RCC 7860 (cell line): Measurements from ENCODE around the gene ZNF442.
"Not testable (repeated sequence)": the region's sequence is repeated elsewhere in the genome, so short reads cannot be mapped to it uniquely, and the experiment has no call there.

Experiments used
- DNase-seq: peaks from one replicate; pipeline ENCODE4 v3.0.0-alpha.2; 2015; ENCODE audit warnings: low spot score
- FAIRE-seq: peaks from 2 replicates; lab custom pipeline; 2012; peaks lifted over from hg19 to GRCh38; lab: Jason Lieb, UNC

The ZNF442 gene

DNA sequence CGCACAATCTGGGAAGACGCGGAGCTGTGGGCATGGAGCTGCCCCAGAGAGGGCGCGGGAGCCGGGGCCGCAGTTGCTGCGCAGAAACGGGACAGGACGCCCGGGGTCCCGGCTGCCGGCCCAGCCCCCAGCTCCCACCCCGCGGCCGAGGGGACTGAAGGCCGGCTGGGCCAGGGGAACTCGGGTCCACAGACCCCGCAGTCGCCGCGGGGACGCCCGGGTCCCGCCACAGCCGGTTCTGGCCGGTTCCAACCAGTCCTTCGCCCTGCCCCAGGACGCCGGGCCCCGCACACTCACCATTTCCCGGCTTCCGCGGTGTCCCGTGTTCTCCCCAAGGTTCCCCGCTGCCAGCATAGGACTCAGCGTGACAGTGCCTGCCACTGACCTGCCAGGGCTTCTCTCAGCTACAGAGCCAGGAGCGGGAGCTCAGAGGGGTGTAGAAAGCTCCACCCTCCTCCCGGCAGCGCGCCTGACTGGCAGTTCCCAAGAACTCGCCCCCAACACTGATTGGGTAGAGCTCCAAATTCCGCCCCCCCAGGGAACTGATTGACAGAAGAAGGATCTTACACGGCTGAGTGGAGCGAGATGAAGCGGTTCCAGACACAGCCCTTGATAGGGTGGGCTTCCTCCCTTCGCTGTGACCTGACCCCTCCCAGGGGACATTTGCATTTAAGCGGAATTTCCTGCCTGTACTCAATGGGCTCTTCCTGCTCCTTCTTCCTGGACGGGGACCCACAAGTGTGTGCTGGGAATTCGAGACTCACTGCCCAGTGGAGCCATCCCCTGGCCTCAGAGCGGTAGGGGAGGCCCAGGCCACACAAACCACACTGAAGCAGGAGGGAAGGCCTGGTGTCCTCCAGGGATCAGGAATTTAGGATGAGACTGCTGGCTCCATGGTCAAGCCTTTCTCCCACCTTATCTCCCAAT, at the start of gene ZNF442:
Gene ZNF442, minus strand, starts transcription at position 448 of the 927 bp plus-strand sequence. CDS start 2,052 bp downstream, outside the sequence.
- DNase-seq (peak; percentile 93), FAIRE-seq (peak; percentile 90)

DNA sequence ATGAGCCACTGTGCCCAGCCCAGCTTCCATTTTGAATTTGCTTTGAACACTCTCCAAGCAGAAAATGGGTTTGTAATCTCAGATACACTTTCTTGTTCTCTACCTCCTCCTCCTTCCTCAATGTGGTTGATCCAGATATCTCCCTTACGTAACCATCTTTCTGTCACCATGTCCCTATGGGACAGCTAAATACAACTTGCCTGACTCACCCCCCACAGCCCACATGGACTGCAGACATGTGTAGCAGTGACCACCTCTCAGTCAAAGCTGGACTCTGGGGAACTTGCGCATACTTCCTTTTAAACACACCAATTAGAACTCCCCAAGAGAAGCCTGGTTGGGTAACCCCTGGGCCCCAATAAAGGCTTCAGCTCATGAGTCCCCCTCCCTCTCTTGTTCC, 46.4 kb upstream of the ZNF442 start:
- no peak for FAIRE-seq
- no peak for DNase-seq

- peak; percentile 91 for FAIRE-seq
Observed at GRCh38 chr19:12400633-12401502, 35.4 kb upstream of the ZNF442 start, which contains the start of gene ZNF799. ZNF799 (minus strand) TSS chr19:12401271; CDS start chr19:12401070, 201 bp downstream.

DNA sequence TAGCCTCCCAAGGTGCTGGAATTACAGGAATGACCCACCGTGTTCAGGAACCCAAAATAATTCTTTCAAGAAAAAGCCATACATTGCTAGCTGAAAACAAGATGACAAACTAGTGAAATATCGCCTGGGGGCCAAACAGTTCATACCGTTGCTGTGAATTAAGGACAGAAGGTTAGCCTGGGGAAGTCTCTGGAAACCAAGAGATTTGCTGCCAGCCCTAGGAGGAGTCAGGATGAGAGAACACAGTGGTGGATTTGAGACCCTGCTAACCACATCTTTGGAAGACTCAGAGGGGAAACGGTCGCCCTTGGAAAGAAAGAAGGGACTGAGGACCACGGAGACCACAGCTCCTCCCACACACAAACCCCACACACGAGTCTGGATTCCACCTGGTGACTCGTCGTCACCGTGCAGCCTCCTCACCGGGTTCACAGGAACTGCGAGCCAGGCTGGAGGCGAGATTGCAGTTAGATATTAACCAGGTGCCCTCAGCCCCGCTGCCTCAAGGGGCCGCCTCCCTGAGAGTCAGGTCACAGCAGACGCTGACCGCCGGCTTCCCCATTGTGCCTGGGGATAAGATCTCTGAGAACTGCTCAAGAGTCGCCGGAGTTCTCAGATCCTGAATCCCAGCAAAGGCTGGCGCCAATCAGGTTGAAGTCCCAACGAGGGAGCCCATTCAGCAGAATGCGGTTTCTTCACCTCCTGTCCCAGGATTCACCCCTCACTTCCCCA, 34.6 kb upstream of the ZNF442 start:
- DNase-seq: peak; percentile 36
- peak; percentile 96 for FAIRE-seq

More at GRCh38 chr19:12400633-12401502, 35.4 kb upstream of the ZNF442 start, which contains the start of gene ZNF799:
- DNase-seq: peak; percentile 96

DNA sequence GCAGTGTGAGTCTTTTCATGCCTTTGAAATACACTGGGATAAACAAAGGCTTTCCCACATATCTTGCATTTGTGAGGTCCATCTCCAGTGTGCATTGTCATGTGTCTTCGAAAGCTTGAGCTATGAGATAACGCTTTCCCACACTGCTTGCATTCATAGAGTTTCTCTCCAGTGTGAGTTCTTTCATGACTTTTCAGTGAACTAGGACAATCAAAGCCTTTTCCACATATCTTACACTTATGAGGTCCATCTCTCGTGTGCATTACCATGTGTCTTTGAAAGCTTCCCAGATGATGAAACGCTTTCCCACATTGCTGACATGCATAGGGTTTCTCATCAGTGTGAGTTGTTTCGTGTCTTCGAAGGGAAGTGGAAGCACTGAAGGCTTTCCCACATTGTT, 25.7 kb upstream of the ZNF442 start:
- DNase-seq, FAIRE-seq: not testable (repeated sequence)

DNA sequence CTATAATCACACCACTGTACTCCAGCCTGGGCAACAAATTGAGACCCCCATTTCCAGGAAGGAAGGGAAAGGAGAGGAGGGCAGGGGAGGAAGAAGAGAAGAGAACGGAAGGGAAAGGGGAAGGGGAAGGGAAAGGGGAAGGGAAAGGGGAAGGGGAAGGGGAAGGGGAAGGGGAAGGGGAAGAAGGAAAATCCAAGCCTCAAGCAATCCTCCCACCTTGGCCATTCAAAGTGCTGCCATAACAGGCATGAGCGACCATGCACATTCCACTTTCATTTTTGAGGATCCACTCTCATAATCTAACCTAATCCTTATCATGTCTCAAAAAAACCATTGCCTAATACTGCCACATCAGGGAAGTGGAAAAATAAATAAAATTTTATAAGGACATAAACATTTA, 20.9 kb upstream of the ZNF442 start:
- FAIRE-seq: not testable (repeated sequence)

DNA sequence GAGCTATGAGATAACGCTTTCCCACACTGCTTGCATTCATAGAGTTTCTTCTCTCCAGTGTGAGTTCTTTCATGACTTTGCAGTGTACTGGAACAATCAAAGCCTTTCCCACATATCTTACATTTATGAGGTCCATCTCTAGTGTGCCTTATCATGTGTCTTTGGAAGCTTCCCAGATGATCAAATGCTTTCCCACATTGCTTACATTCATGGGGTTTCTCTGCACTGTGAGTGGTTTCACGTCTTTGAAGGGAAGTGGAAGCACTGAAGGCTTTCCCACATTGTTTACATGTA, 14.9 kb upstream of the ZNF442 start:
- FAIRE-seq (no peak), DNase-seq (no peak)

More for the DNA sequence above, 20.9 kb upstream of the ZNF442 start:
- DNase-seq: not testable (repeated sequence)

- DNase-seq (no peak), FAIRE-seq (no peak)
Observed at GRCh38 chr19:12379732-12380443, 14.4 kb upstream of the ZNF442 start.

DNA sequence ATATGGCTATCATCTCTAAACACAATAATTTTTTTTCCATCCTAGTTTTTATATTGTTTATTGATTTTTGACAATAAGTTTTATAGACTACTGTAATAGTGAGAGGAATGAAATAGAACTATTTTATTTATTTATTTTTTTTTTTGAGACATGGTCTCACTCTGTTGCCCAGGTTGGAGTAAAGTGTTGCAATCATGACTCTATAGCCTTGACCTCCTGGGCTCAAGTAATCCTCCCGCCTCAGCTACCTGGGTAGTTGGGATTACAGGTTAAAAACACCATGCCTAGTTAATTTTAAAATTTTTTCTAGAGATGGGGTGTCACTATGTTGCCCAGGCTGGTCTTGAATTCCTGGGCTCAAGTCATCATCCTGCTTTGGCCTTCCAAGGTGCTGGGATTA, 8.5 kb upstream of the ZNF442 start:
- FAIRE-seq (no peak), DNase-seq (no peak)

DNA sequence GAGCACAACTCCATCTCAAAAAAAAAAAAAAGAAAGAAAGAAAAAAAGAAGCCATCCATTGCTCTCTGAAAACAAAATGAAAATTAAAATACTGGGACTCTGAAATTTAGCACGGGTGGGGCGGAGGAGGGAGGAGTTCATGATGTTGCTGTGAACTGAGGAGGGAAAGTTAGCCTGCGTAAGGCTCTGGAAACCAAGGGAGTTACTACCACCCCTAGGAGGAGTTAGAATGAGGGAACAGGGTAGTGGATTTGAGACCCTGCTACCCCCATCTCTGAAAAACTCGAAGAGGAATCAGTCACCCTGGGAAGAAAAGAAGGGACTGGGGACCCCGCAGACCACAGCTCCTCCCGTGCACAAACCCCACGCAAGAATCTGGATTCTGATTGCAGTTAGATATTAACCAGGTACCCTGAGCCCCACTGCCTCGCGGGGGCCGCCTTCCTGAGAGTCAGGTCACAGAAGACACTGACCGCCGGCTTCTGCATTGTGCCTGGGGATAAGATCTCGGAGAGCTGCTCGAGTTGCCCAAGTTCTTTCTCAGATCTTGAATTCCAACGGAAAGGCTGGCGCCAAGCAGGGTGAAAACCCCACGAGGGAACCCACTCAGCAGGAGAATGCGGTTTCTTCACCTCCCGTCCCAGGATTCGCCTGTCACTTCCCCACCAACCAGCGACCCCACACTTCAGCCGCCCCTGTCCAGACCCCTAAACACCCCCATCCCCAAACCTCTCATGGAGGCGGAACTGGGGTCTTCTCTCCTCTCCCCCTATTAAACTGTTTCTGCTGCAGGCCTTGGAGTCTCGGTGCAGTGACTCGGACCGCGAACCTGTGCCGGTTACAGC, 870 bp downstream of the ZNF442 start:
- no peak for FAIRE-seq

GRCh38 chr19:12362236-12362635, 3.2 kb downstream of the ZNF442 start:
- DNase-seq, FAIRE-seq: not testable (repeated sequence)

More for the DNA sequence above, 870 bp downstream of the ZNF442 start:
- DNase-seq: no peak

GRCh38 chr19:12353375-12353774, 12.1 kb downstream of the ZNF442 start:
- FAIRE-seq (no peak), DNase-seq (no peak)

- FAIRE-seq (no peak), DNase-seq (no peak)
Observed at GRCh38 chr19:12350890-12351197, 14.6 kb downstream of the ZNF442 start.

DNA sequence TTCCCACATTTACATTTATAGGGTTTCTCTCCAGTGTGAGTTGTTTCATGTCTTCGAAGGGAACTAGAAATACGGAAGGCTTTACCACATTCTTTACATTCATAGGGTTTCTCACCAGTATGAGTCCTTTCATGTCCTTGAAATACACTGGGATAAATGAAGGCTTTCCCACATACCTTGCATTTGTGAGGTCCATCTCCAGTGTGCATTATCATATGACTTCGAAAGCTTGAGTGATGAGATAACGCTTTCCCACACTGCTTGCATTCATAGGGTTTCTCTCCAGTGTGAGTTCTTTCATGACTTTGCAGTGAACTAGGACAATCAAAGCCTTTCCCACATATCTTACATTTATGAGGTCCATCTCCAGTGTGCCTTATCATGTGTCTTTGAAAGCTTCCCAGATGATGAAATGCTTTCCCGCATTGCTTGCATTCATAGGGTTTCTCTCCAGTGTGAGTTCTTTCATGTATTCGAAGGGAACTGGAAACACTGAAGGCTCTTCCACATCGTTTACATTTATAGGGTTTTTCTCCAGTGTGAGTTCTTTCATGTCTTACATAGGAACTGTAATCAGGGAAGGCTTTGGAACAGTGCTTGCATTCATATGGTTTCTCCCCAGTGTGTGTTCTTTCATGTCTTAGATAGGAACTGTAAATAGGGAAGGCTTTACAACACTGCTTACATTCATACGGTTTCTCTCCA, 15.1 kb downstream of the ZNF442 start:
- FAIRE-seq: no peak
- DNase-seq: no peak

DNA sequence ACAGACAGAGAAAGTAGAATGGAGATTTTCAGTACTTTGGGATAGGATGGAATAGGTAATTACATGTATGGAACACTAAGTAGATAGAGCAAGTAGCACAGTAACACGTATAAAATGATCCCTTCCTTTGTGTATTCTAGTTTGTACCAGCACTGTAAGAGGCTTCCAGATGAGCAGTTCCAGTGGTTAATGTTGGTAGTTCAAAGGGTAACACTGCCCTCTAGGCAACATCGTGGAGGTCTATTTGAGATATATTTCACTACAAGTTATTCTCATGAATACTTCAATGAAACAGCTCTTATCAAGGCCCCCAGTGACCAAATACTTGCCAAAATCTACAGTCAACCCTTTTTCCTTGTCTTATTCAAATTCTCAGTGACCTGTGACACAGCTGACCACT, 18.6 kb downstream of the ZNF442 start:
- DNase-seq (no peak), FAIRE-seq (no peak)

DNA sequence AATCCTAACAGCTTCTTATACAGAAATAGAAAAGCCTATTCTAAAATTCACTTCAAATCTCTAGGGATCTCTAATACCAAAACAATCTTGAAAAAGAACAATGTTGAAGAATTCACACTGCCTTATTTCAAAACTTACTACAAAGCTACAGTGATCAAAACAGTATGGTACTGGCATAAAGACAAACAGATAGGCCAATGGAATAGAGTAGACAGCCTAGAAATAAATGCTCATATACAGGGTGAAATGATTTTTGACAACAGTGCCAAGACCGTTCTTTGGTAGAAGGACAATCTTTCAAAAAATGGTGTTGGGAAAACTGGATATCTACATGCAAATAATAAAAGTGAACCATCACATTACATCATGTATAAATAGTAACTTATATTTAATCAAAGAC, 20.3 kb downstream of the ZNF442 start:
- FAIRE-seq: no peak
- DNase-seq: no peak

DNA sequence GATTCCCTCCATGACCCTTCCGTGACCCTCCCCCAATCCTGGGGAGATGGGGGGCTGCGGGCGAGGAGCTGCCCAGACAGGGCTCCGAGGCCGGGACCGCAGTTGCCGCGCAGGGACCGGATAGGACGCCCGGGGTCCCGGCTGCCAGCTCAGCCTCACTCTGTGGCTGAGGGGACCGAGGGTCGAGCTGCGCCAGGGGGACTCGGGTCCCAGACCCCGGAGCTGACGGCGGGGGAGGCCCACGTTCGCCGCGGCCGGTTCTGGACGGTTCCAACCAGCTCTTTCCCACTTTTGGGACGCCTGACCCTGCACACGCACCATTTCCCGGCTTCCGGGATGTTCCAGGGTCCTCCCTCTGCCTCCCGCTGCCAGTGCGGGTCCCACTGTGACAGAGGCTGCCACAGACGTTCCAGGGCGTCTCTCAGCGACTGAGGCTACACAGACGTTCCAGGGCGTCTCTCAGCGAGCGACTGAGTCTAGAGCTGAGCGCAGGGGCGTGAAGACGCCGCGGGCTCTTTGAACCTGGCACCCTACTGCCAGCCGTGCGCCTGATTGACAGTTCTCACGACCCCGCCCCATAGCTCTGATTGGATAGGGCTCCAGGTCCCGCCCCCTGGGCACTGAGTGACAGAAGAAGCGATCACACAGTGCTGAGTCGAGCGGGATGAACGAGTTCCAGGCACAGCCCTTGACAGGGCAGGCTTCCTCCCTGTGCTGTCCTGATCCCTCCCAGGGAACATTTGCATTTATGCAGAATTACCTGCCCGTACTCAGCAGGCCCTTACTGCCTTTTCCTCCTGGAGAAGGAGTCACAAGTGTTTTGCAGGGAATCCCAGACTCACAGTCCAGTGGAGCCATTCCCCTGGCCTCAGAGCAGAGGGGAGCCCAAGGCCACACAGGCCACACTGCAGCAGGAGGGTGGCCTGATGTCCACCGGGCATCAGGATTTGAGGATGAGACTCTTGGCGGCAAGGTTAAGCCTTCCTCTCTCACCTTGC, 32.0 kb downstream of the ZNF442 start, which contains the start of gene ZNF563:
Gene ZNF563, minus strand, starts transcription at position 472 of the 998 bp plus-strand sequence. Its CDS starts 151 bp downstream, at position 321.
- DNase-seq (peak; percentile 89), FAIRE-seq (peak; percentile 87)
